ENCODE data around the gene RGR.

Gene RGR

DNA sequence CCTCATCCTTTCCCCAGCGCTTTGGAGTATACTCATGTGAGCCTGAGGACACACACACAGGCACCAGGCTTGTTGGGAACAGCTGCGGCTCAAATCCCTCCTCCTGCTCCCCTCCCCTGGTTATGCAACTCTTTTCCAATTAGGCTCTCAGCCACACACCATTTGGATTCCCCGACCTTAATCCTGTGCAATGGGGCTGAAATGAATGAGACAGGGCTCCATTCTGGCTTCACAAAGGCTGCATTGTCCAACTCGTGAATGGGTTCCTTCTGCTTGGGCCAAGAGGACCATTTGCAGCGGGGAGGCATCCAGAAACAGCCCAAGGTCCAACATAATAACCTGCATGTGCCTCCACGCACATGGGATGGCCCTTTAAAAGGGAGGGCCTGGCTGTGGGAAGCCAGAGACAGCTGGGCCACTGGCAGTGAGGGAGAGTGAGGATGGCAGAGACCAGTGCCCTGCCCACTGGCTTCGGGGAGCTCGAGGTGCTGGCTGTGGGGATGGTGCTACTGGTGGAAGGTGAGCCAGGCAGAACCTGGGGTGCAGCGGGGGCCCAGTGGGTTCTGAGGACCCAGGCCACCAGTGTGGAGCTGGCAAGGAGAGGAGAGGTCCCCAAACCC lies at the start of gene RGR:
Gene RGR, plus strand, starts transcription at position 403 of the 620 bp plus-strand sequence. Its CDS starts 38 bp downstream, at position 441.
- no peak for DNase-seq

DNA sequence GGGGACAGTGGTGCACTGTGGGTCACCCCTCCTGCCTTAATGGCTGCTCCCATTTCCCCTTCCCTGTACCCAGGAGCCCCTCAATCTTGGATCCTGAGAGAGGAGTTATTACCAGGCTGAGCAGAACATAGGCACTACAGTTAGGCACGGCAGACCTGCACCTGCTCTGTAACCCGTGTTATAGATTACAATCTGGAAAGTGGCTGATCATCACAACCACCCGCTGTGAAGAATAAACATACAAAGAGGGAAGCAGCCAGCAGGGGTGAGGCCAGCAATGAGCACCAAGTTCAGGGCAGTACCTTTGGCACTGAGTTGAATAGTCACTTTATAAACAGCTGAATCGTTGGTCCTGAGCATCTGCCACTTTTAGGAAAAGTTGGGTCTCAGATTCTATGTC lies 48.8 kb upstream of the RGR start:
- DNase-seq = no peak

GRCh38 chr10:84196941-84197340 lies 47.9 kb upstream of the RGR start:
- DNase-seq = no peak

GRCh38 chr10:84197643-84198042 lies 47.2 kb upstream of the RGR start:
- no peak for DNase-seq

- DNase-seq = no peak
Observed at GRCh38 chr10:84198206-84198915, 46.5 kb upstream of the RGR start.

GRCh38 chr10:84200537-84201243 lies 44.2 kb upstream of the RGR start:
- no peak for DNase-seq

- no peak for DNase-seq
Observed at GRCh38 chr10:84201244-84201606, 43.6 kb upstream of the RGR start.

- no peak for DNase-seq
Observed at GRCh38 chr10:84201682-84202081, 43.2 kb upstream of the RGR start.

DNA sequence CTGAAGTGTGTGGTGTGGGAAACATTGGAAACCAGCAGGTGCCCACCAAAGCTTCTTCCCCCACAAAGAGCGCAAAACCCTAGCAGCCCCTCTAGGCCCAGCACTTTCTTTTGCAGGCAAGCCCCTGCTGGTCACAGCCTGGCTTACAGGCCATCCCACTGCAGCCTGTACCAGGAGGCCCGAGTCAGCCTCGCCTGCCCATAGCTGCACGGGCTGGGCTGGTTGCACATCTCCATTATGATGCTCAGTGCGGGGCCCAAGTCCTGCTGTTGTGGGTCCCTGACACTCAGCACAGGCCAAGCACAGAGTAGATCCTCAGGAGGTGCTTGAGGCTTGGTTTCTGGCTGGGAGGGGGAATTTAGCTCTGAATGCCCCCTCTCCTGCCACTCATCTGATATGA lies 42.5 kb upstream of the RGR start:
- DNase-seq = no peak

DNA sequence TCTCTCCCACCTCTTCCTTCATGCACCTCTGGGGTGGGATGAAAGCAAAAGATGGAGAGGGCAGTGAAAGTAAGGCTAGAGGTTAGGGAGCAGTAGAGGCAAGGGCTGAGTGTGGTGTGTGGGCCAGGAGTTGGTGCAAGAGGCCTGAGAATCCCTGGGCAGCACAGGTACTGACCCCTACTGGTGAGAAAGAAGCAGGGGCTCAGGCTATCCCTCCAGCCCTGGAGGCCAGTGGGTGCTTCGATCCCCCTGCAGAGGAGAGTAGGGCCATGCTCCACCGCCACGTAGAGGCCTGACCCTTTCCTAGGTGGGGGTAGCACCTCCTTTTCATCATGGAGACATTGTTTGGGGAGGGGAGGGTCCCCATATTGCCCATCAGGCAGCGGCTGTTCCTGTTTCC lies 40.7 kb upstream of the RGR start:
- DNase-seq = no peak

DNA sequence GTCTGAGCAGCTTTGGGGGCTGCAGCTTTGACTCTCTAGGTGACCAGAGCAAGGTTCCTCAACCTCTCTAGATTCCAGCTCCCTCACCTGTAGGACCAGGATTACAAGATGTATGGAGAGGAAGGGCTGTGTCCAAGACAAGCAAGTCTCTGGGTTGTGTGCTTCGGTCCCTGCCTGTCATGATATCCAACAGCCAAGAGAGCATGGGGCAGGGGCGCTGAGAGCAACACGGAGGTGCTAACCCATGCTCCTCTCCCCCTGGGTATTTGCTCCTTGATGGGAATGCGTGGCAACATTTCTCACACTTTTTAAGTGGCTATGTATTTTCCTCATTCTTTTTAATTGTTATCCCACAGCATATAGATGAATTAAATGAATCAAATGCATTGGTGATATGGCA lies 40.2 kb upstream of the RGR start:
- no peak for DNase-seq

DNA sequence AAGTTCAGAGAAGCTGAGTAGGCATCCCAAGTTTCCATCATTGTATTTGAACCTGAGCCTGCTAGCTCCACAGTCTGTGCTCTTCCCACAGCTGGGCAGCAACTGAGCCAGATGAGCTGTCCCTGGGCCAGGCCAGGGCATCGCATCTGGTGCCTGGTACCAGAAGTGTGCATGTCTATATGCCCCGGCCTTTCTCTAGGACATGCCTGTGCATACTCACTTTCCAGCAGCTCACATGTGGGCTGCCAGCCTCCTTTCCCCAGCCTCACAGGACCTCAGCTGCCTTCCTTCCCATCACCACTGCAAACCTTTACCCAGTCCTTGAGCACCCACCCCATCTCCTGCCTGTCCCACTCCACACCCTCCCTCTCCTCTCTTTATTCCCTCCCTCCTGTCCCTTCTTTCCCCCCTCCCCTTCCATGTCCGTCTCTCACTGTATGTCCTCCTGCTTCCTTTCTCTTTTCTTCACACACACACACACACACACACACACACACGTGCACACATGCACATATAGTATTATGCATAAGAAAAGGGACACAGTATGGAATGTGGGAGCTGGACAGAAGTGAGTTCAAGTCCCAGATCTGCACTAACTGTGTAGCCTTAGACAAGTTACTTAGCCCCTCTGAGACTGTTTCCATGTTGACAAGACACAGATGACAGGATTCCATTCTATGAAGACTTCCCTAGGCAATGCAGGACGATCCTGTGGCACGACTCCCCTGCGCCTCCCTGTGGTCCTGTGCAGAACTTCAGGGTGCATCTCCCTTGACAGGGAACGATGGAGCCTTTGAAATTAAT lies 39.6 kb upstream of the RGR start:
- DNase-seq = peak; percentile 51

GRCh38 chr10:84205853-84206525 lies 38.9 kb upstream of the RGR start:
- DNase-seq = no peak

GRCh38 chr10:84208023-84208422 lies 36.8 kb upstream of the RGR start:
- no peak for DNase-seq

DNA sequence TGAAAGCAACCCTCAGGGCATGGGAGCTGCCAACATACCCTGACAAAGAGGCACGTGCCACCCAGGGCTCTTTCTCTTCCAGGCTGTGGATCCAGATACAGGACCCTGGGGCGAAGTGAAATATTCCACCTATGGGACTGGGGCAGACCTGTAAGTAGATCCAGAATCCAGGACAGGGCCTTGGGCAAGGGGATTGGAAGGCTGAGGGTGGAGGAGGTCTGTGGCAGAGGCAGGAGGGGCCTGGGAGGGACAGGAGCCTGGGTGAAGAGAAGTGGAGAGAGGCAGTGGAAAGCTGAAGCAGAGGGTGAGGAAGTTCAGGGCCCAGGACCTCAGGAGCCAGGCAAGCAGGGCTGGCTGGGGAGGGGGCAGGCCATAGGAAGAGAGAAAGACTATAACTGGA lies 33.3 kb upstream of the RGR start:
- no peak for DNase-seq

DNA sequence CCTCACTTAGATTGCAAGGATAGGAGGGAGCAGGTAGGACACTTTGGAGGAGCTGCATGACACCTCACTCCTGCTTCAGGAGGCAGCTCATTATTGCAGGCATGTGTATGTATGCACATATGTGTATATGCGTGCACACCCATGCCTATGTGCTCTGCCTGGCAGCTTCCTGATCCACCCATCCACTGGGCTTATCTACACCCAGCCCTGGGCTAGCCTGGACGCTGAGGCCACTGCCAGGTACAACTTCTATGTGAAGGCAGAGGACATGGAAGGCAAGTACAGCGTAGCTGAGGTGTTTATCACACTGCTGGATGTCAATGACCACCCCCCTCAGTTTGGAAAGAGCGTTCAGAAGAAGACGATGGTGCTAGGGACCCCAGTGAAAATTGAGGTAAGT lies 32.8 kb upstream of the RGR start:
- DNase-seq = no peak

DNA sequence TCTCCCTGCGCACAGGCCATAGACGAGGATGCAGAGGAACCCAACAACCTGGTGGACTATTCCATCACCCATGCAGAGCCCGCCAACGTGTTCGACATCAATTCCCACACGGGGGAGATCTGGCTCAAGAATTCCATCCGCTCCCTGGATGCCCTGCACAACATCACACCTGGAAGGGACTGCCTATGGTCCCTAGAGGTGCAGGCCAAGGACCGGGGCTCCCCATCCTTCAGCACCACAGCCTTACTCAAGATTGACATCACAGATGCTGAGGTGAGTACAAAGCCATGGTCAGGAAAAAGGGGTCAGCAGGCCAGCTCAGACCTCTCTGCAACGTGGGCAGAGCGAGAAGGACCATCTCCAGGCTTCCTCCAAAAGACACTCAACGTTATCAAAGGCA lies 31.8 kb upstream of the RGR start:
- DNase-seq = no peak

DNA sequence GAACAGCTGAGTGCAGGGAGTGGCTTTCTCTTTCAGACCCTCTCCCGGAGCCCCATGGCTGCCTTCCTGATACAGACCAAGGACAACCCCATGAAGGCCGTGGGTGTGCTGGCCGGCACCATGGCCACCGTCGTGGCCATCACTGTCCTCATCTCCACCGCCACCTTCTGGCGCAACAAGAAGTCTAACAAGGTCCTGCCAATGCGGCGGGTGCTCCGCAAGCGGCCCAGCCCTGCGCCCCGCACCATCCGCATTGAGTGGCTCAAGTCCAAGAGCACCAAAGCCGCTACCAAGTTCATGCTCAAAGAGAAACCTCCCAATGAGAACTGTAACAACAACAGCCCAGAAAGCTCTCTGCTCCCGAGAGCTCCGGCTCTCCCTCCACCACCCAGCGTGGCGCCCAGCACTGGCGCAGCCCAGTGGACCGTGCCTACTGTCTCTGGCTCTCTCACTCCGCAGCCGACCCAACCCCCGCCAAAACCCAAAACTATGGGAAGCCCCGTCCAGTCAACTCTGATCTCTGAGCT lies 30.7 kb upstream of the RGR start:
- DNase-seq = no peak

GRCh38 chr10:84214612-84215235 lies 30.1 kb upstream of the RGR start:
- peak; percentile 11 for DNase-seq

DNA sequence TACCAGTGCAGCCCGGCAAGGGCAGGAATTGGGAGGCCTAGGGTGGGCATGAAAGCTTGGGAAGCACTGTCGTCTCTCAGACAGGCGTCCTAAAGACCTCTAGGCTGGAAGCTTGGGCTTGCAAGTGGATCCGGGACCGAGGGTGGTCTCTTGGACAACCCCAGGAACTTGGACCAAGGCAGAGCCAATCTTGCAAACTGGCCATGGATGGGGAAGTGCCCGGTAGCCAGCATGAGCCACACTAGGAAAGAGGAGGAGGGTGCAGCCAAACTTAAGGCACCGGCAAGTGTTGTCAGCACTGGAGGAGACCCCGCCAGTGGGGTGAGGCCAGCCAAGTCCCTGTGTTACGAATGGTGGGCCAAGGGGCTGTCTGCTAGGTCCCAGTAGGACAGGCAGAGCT lies 28.0 kb upstream of the RGR start:
- DNase-seq = no peak

DNA sequence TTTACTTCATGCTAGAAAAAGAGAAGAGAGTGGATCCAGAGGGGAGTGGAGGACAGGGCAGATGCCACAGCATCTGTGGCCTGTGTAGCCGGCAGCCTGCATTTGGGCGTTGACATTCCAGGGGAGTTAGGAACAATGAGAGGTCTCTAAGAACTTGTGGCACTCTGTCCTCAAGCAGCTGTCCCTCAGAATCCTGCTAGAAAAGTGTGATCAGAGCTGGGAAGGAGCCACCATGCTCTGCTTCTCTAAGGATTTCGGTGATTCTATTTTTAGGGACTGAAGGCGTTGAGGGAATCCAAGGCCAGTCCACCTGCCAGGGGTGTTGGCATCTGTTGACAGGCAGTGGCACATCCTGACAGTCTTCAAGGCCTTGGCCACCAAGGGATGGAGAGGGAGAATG lies 27.1 kb upstream of the RGR start:
- no peak for DNase-seq

- no peak for DNase-seq
Observed at GRCh38 chr10:84221916-84222315, 22.9 kb upstream of the RGR start.

Measured in EL (cell line).